HepG2 (cell line): Measurements from ENCODE around the gene HNF1B. TPM values are rescaled to one million over a fixed set of nuclear protein-coding genes. Genes with fewer than 3 reads are reported as not detected.

ENCODE experiments used
- ATAC-seq: fragments of 200-7000 bp; cut with Tn5 transposase; 3 replicates; pipeline ENCODE4 v1.9.1; 2020; ENCODE audit warnings: mild to moderate bottlenecking, moderate library complexity
- BruUV-seq: library from RNA; stranded (reverse); fragments of 400-500 nt; replicated peaks from 2 replicates; lab custom pipeline; 2021; lab: Mats Ljungman, UMichigan
- CTCF ChIA-PET: fragments of 300-600 bp; formaldehyde crosslinking; extraction: SDS; loops from one replicate; lab custom pipeline; 2021; ENCODE audit warnings: low total read pairs, inconsistent platforms, low intra/inter-chr PET ratio; lab: Yijun Ruan, JAX
- POLR2A ChIA-PET: fragments of 350-600 bp; sonication (Branson Sonifier 250); formaldehyde crosslinking; loops from one replicate; lab custom pipeline; 2020; ENCODE audit warnings: antibody characterized with exemption, inconsistent platforms; lab: Yijun Ruan, JAX
- DNase-seq: peaks from one replicate; pipeline ENCODE4 v3.0.0-alpha.2; 2015; ENCODE audit warnings: low spot score
- FAIRE-seq: peaks from 3 replicates; lab custom pipeline; 2011; peaks lifted over from hg19 to GRCh38; lab: Jason Lieb, UNC
- H2AFZ ChIP-seq: one replicate; pipeline ENCODE4 v1.6.1; 2011; ENCODE audit warnings: low read length, inconsistent platforms
- H3K27ac ChIP-seq: fragments of 300-600 bp; 3 replicates; pipeline ENCODE4 v1.8.0; 2011; ENCODE audit warnings: mixed run types, mild to moderate bottlenecking, mixed read lengths, low read length, inconsistent platforms; ENCODE audit not compliant: insufficient read depth; ENCODE audit errors: extremely low read length
- H3K27me3 ChIP-seq, 2 experiments: fragments of 200-600 bp in 1 of 2; 2 replicates in 1 of 2; 3 replicates in 1 of 2; pipeline versions ENCODE4 v1.6.0 to v1.8.0; 2011; ENCODE audit warnings: low read length in 2 of 2, mild to moderate bottlenecking in 2 of 2, moderate library complexity in 2 of 2, inconsistent platforms in 1 of 2; ENCODE audit not compliant: insufficient read depth in 2 of 2, control insufficient read depth in 1 of 2
- H3K36me3 ChIP-seq, 2 experiments: fragments of 200-600 bp in 1 of 2; replicated peaks in 1 of 2; 2 replicates in 1 of 2; 3 replicates in 1 of 2; pipeline versions ENCODE4 v1.5.1 to v1.8.0; 2011; ENCODE audit warnings: low read length in 2 of 2, inconsistent platforms in 1 of 2; ENCODE audit not compliant: insufficient read depth in 2 of 2, control insufficient read depth in 1 of 2
- H3K4me1 ChIP-seq: 2 replicates; pipeline ENCODE4 v1.5.1; 2012; ENCODE audit warnings: low read length, inconsistent platforms; ENCODE audit not compliant: insufficient read depth
- H3K4me2 ChIP-seq: 2 replicates; pipeline ENCODE4 v1.6.0; 2011; ENCODE audit warnings: low read depth, low read length, inconsistent platforms
- H3K4me3 ChIP-seq, 3 experiments: fragments of 200-600 bp in 1 of 3; sonication (generic), shearing (Covaris generic) in 1 of 3; replicated peaks in 1 of 3; 2 replicates each; pipeline ENCODE4 v1.5.1; 2011 to 2016; ENCODE audit warnings: low read length in 3 of 3, inconsistent platforms in 2 of 3, low read depth in 2 of 3, mild to moderate bottlenecking in 2 of 3, control low read depth in 1 of 3, mixed read lengths in 1 of 3; ENCODE audit not compliant: insufficient read depth in 1 of 3
- H3K79me2 ChIP-seq: one replicate; pipeline ENCODE4 v1.6.1; 2011; ENCODE audit warnings: low read length, inconsistent platforms; ENCODE audit not compliant: insufficient read depth
- H3K9ac ChIP-seq: 2 replicates; pipeline ENCODE4 v1.6.0; 2011; ENCODE audit warnings: mild to moderate bottlenecking, low read depth, low read length, inconsistent platforms; ENCODE audit not compliant: insufficient read depth
- H3K9me3 ChIP-seq: 2 replicates; pipeline ENCODE4 v1.5.1; 2012; ENCODE audit warnings: mild to moderate bottlenecking, low read length
- H4K20me1 ChIP-seq: 2 replicates; pipeline ENCODE4 v1.6.0; 2011; ENCODE audit warnings: inconsistent platforms, mild to moderate bottlenecking, low read length, moderate library complexity; ENCODE audit not compliant: insufficient read depth
- LCORL ChIP-seq, 2 experiments: fragments of 450-650 bp in 1 of 2; sonication (generic) in 1 of 2; formaldehyde crosslinking in 1 of 2; IDR thresholded peaks; 2 replicates each; pipeline versions ENCODE4 v1.5.0 to v1.6.1; 2017 to 2020; ENCODE audit warnings: antibody characterized with exemption in 1 of 2, missing genetic modification reagents in 1 of 2
- LRRFIP1 ChIP-seq: sonication (generic); formaldehyde crosslinking; conservative IDR thresholded peaks from 2 replicates; pipeline ENCODE4 v1.4.0; 2020; ENCODE audit warnings: missing genetic modification reagents
- MTERF4 ChIP-seq: sonication (generic); formaldehyde crosslinking; IDR thresholded peaks from 2 replicates; pipeline ENCODE4 v1.8.0; 2023; ENCODE audit warnings: mild to moderate bottlenecking, missing genetic modification reagents
- RBM22 ChIP-seq: fragments of 200-400 bp; formaldehyde crosslinking; optimal IDR thresholded peaks from 2 replicates; pipeline ENCODE3; 2017; ENCODE audit warnings: mild to moderate bottlenecking, low read length, moderate library complexity
- SOX6 ChIP-seq, 2 experiments: fragments of 450-650 bp in 1 of 2; sonication (generic) in 1 of 2; formaldehyde crosslinking in 1 of 2; IDR thresholded peaks; 2 replicates each; pipeline versions ENCODE4 v1.4.0 to v1.6.1; 2017 to 2020; ENCODE audit warnings: antibody characterized with exemption in 1 of 2, mild to moderate bottlenecking in 1 of 2, missing genetic modification reagents in 1 of 2
- ZNF546 ChIP-seq: sonication (generic); formaldehyde crosslinking; conservative IDR thresholded peaks from 2 replicates; pipeline ENCODE4 v1.8.1; 2023; ENCODE audit warnings: mild to moderate bottlenecking, missing genetic modification reagents
- ZNF709 ChIP-seq: sonication (generic); formaldehyde crosslinking; IDR thresholded peaks from 2 replicates; pipeline ENCODE4 v1.5.0; 2020; ENCODE audit warnings: mild to moderate bottlenecking, missing genetic modification reagents
- WGBS: methylation state at CpG from one replicate; pipeline ENCODE4 v1.1.6; 2017; ENCODE audit warnings: low lambda C conversion rate; 5-methylcytosine and 5-hydroxymethylcytosine counted together
- in situ Hi-C: cut with HindIII; loops from 2 replicates; pipeline ENCODE4 v1.10.0; 2017; ENCODE audit warnings: low pct_unique_long_range_greater_than_20kb; ENCODE audit not compliant: extremely low pct_ligation_motif_present
- intact Hi-C: fragments of 100-400 bp; cut with micrococcal nuclease; formaldehyde crosslinking; loops from one replicate; pipeline ENCODE4 v1.10.0; 2022; ENCODE audit not compliant: unreplicated experiment
- polyA plus RNA-seq, 8 experiments: library from polyadenylated mRNA; depleted of rRNA in 3 of 8; stranded (reverse) in 7 of 8; unstranded in 1 of 8; fragments of >200 nt; fragmentation: Illumina TruSeq in 4 of 8; extraction: Trizol in 4 of 8; gene quantifications; 2 replicates each; pipeline versions ENCODE4 v1.2.1 to v1.2.3, GENCODE V29; 2011 to 2016; ENCODE audit warnings: low read depth in 4 of 8, missing spikeins in 1 of 8, mixed read lengths in 1 of 8; ENCODE audit not compliant: insufficient read depth in 1 of 8
- total RNA-seq, 5 experiments: library from RNA; depleted of rRNA; stranded (reverse); fragments of >200 nt; fragmentation: Illumina TruSeq; extraction: Trizol; gene quantifications; 2 replicates each; pipeline ENCODE4 v1.2.3, GENCODE V29; 2016; ENCODE audit warnings: low read depth in 1 of 5

The HNF1B gene
- total and polyA plus RNA-seq, 2 of the 13 experiments (the other 11 are each of a cell fraction or from before 2014, with no cell fraction given) = 1.9 to 5.3 TPM

GRCh38 chr17:37747222-37747621 is 2.4 kb upstream of the HNF1B start:
- no peak for DNase-seq
- WGBS = 100% methylated on average over 2 of the region's 2 CpGs
- intact Hi-C loops = loop anchor here (10.0 kb wide), 1 partner anchor 62 kb away; no protein-coding TSS in a partner anchor
- Histone ChIP-seq H3K4me2 (0 out of 2 replicates have a peak overlapping the region, but pooled peaks have one; percentile 77), H2AFZ (no peak overlapping the region), H4K20me1 (no peaks in the 10 kb centered on the region), H3K9ac (no peak overlapping the region), H3K27me3 (peaks cover 0 to 1% of the 10 kb centered on the region in 2 experiments; a peak in 1 of 5 replicates), H3K9me3 (no peaks in the 10 kb centered on the region), H3K79me2 (peaks cover 21% of the 10 kb centered on the region), H3K27ac (no peak overlapping the region), H3K4me1 (peaks cover 29% of the 10 kb centered on the region), H3K4me3 (no peak overlapping the region), H3K36me3 (no peaks in the 10 kb centered on the region)
- ATAC-seq = no peak
- no TSS peak for BruUV-seq
- no peak for FAIRE-seq
- ChIA-PET POLR2A (interaction anchor here (1.5 to 3.3 kb wide), 3 partner anchors 38 to 96 kb away, joined by 3 to 16 read pairs (median 6); no protein-coding TSS in a partner anchor), CTCF (no interaction called here)
- in situ Hi-C loops = loop anchor here (10.0 kb wide), 1 partner anchor 102 kb away; the partner anchor contains the start of gene DDX52
- no peak for TF ChIP-seq ZNF546 (CRISPR knock-in tag)
- TF ChIP-seq SOX6 (IDR thresholded peaks at IDR 0.05) = no peak
- TF ChIP-seq SOX6 (CRISPR knock-in tag; IDR thresholded peaks at IDR 0.05) = no peak
- no peak for TF ChIP-seq LCORL (IDR thresholded peaks at IDR 0.05)
- TF ChIP-seq LCORL (CRISPR knock-in tag; IDR thresholded peaks at IDR 0.05) = no peak
- TF ChIP-seq RBM22 = no peak

- in situ Hi-C loops = loop anchor here (10.0 kb wide), 1 partner anchor 102 kb away; the partner anchor contains the start of gene DDX52
- H4K20me1 ChIP-seq = no peaks in the 10 kb centered on the region
- H3K36me3 ChIP-seq = no peaks in the 10 kb centered on the region
- peaks cover 27% of the 10 kb centered on the region for H3K79me2 ChIP-seq
- H3K4me3 ChIP-seq = peak overlapping the region; percentile 77 to 89 (median 80); a peak in 5 of 6 replicates
- CTCF ChIA-PET = no interaction called here
- intact Hi-C loops = loop anchor here (10.0 kb wide), 1 partner anchor 62 kb away; no protein-coding TSS in a partner anchor
- ATAC-seq (no peak), DNase-seq (no peak), FAIRE-seq (no peak)
- TF ChIP-seq LRRFIP1 (CRISPR knock-in tag) (no peak), ZNF709 (CRISPR knock-in tag) (no peak), MTERF4 (CRISPR knock-in tag) (no peak)
- H3K9me3 ChIP-seq = no peaks in the 10 kb centered on the region
- peak overlapping the region; percentile 77 for H3K4me2 ChIP-seq
- H3K27me3 ChIP-seq = peaks cover 0 to 1% of the 10 kb centered on the region in 2 experiments; a peak in 1 of 5 replicates
- no CpG with 5 or more reads among the region's 2 CpGs for WGBS
- H3K4me1 ChIP-seq = peaks cover 26% of the 10 kb centered on the region
- no TSS peak for BruUV-seq
- H3K27ac ChIP-seq = no peak overlapping the region
- POLR2A ChIA-PET = interaction anchor here (0.9 to 5.3 kb wide), 9 partner anchors 9 to 96 kb away, joined by 3 to 19 read pairs (median 6); no protein-coding TSS in a partner anchor
- H3K9ac ChIP-seq = peak overlapping the region; percentile 93
- no peak overlapping the region for H2AFZ ChIP-seq
These were observed 1.8 kb upstream of the HNF1B start for GRCh38 chr17:37746617-37747016.
